GM18907 (cell line): ENCODE measurements around the gene AFAP1L1.

Source experiments
- ATAC-seq: cut with Tn5 transposase; IDR thresholded peaks from one replicate; pipeline ENCODE4 v1.9.1; 2021; ENCODE audit warnings: mild to moderate bottlenecking, moderate library complexity; ENCODE audit not compliant: unreplicated experiment

Gene AFAP1L1

GRCh38 chr5:149310947-149311658 is 39.4 kb downstream of the AFAP1L1 start:
- no peak for ATAC-seq

GRCh38 chr5:149313151-149313841 is 41.6 kb downstream of the AFAP1L1 start:
- ATAC-seq = no peak

GRCh38 chr5:149314571-149315111 is 43.0 kb downstream of the AFAP1L1 start:
- no peak for ATAC-seq

DNA sequence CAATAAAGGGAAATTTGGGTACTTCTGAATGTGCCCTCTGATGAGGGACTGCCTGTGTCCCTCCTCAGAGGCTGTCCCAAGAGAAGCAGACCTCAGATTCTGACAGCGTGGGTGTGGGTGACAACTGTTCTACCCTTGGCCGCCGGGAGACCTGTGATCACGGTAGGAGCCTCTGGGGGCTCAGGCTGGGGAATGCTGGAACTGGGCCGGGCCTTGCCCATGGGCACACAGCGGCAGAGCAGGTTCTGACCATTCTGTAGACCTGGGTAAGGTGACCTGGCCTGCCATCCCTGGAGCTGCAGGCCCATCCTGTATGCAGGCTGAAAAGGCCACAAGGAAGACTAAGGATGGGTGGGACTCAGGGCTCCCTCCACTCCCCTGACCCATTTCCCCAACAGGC is 44.1 kb downstream of the AFAP1L1 start:
- ATAC-seq = no peak

GRCh38 chr5:149317281-149318048 is 45.8 kb downstream of the AFAP1L1 start:
- peak; percentile 68 for ATAC-seq

GRCh38 chr5:149319174-149319573 is 47.5 kb downstream of the AFAP1L1 start:
- ATAC-seq = no peak

DNA sequence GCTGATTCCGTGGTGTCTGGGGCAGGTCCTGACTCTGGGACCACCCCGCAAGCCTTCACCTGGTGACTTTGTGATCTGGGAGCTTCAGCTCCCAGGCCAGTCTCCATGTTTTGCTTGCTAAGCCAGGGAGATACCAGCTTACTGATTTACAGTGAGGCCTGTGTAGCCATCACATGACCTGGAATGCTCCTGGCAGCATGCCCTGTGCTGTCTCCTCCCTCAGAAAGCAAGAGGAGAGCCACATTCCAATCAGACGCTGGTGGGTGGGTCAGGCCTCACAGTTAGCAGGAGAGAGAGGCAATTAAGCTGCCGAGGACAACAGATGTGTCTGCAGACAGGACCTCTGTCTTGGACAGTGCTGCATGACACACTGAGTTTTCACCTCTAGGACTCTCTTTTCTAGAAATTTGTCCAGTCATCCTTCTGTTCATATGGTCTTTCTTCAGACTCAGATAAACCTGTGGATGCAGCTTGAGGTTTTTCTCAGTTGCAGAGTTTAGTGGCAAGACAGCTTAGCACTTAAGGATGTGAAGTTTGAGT is 49.2 kb downstream of the AFAP1L1 start:
- no peak for ATAC-seq

- ATAC-seq = no peak
Measured at GRCh38 chr5:149322518-149322917, 50.9 kb downstream of the AFAP1L1 start.

GRCh38 chr5:149323210-149323609 is 51.6 kb downstream of the AFAP1L1 start:
- ATAC-seq = no peak

GRCh38 chr5:149323621-149324205 is 52.1 kb downstream of the AFAP1L1 start:
- ATAC-seq = no peak

GRCh38 chr5:149324641-149325040 is 53.0 kb downstream of the AFAP1L1 start:
- ATAC-seq = no peak

- ATAC-seq = no peak
Measured at GRCh38 chr5:149325166-149325735, 53.6 kb downstream of the AFAP1L1 start.

GRCh38 chr5:149325894-149326293 is 54.2 kb downstream of the AFAP1L1 start:
- ATAC-seq = no peak

DNA sequence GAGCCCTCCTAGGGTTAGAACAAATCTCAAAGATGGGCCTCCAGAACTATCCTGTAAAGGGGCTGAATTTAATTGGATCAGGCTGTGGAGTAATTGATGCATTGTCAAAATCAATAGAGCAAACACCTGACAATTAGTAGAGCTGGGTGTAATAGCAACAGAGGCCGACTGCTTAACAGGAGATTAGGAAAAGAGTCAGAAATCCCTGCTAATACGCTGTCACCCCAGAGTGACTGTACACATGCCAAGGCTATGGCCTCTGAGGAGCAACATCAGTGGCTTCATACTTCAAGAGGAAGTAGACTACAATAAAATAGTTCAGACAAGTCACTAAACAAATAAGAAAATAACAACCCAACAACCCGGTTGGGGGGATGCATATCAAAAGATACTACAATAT is 55.0 kb downstream of the AFAP1L1 start:
- no peak for ATAC-seq

GRCh38 chr5:149328177-149328576 is 56.5 kb downstream of the AFAP1L1 start:
- no peak for ATAC-seq

GRCh38 chr5:149333711-149334443 is 62.2 kb downstream of the AFAP1L1 start:
- ATAC-seq = no peak

GRCh38 chr5:149337736-149338135 is 66.1 kb downstream of the AFAP1L1 start:
- ATAC-seq = no peak

DNA sequence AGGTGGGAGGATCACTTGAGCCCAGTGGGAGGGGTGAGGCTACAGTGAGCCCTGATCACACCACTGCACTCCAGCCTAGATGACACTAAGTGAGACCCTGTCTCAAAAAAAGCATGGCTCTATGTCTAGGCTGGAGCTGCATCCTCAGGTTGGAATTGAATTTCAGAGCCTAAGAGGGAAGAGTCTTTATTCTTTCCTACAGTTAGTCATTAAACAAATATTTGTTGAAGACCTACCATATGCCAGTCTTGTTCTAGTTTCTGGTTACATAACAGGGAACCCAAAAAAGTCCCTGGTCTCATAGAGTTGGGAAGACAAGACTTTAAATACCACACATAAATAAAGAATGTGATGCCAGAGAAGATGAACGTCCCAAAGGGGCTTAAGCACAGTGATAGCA is 66.7 kb downstream of the AFAP1L1 start:
- no peak for ATAC-seq

DNA sequence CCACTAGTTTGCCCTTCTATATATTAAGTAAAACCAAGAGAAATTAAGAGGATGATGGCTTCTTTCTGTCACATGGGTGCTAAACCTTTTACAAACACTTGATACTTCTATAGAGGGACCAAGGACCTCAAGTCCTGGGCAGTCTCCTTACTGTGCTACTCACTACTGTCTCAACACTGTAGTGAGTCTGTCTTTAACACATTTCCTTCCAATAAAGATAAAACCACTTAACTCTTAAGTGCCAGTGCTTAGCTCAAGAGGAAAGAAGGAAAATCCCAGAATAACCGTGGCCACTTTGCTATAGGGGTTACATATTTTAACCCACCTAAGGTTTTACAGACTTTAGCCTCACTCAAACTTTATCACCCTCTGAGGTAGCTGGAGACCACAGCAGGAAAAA is 69.3 kb downstream of the AFAP1L1 start:
- ATAC-seq = no peak

DNA sequence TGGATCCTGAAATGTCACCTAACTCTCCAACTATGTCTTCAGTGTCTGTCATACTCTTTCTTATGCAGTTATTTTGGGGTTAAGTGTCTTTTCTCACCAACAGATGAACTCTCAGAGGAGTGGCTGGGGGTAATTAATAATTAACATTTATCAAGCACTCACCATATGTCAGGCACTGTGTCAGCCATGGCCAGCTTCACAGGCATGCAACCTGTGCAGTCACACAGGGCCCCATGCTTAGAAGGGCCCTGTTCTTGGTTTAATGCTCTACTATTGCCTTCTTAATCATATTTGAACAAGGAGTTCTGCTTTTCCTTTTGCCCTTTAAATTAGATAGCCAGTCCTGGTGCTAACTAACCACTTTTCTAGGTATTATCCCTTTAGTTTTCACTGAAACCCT is 70.2 kb downstream of the AFAP1L1 start:
- no peak for ATAC-seq
